SK-N-MC (cell line): ENCODE measurements around the gene NYAP1.

Experiments
- EZH2 ChIP-seq: fragments of 200-600 bp; sonication (generic); IDR thresholded peaks from one replicate; pipeline ENCODE4 v1.6.1; 2017; ENCODE audit warnings: antibody characterized with exemption
- FOXP2 ChIP-seq: optimal IDR thresholded peaks from 2 replicates; pipeline ENCODE3; 2011; ENCODE audit warnings: mild to moderate bottlenecking, moderate library complexity; ENCODE audit not compliant: insufficient read depth; ENCODE audit errors: extremely low read length, control extremely low read depth
- POLR2AphosphoS5 ChIP-seq: IDR thresholded peaks from 2 replicates; pipeline ENCODE4 v1.6.1; 2012; ENCODE audit warnings: mild to moderate bottlenecking, low read depth, low read length, borderline replicate concordance

DNA sequence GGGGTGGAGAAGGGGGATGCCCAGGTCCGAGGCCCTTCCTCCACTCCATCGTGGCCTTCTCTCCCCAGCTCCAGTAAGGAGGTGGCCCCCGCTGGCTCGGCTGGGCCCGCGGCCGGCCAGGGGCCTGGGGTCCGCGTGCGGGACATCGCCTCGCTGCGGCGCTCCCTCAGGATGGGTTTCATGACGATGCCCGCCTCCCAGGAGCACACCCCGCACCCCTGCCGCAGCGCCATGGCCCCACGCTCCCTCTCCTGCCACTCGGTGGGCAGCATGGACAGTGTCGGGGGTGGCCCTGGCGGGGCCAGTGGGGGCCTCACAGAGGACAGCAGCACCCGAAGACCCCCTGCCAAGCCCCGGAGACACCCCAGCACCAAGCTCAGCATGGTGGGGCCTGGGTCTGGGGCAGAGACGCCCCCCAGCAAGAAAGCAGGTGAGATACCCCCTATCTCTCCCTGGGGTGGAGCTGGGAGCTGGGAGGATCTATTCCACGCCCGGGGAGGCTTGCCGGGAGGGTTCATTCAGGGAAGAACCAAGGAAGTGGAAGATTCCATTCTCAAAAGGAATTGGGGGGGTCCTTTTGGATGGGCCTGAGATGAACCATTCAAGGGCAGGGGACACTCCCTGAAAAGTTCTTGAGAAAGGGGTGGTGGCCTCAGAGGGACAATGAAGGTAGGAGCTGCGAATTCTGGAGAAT lies 3.2 kb downstream of the NYAP1 start:
- TF ChIP-seq EZH2 = no peak
- TF ChIP-seq POLR2AphosphoS5 = no peak
- TF ChIP-seq FOXP2 = no peak
